GM12878 (cell line): ENCODE measurements around the gene PDIA5.

Experiments
- CTCF ChIP-seq, 3 experiments: IDR thresholded peaks in 2 of 3; conservative IDR thresholded peaks in 1 of 3; 2 replicates each; pipeline ENCODE4 v1.5.1; 2011; ENCODE audit warnings: low read depth in 3 of 3, low read length in 3 of 3, mild to moderate bottlenecking in 3 of 3, control low read depth in 2 of 3, moderate library complexity in 2 of 3, inconsistent platforms in 1 of 3, mixed read lengths in 1 of 3; ENCODE audit not compliant: control insufficient read depth in 2 of 3, insufficient read depth in 1 of 3; ENCODE audit errors: extremely low read depth in 1 of 3
- RFX5 ChIP-seq: IDR thresholded peaks from 2 replicates; pipeline ENCODE4 v1.6.1; 2011; ENCODE audit warnings: low read depth, low read length, improper control_type of control experiment

- no peak for TF ChIP-seq RFX5
- TF ChIP-seq CTCF (IDR thresholded peaks at IDR 0.05 in 2 of 3, conservative IDR thresholded peaks at IDR 0.05 in 1 of 3; ENCODE audit: control insufficient read depth in 2 of 3, extremely low read depth in 1 of 3, insufficient read depth in 1 of 3, low read depth in 3 of 3, low read length in 3 of 3), result no peak
Observed at GRCh38 chr3:123147754-123148535, 81.1 kb downstream of the PDIA5 start.
